ENCODE data around the gene SENP1.

The SENP1 gene

GRCh38 chr12:48105867-48106680 is at the start of gene SENP1:
Gene SENP1, minus strand, starts transcription at chr12:48106079. Its CDS starts 4,607 bp downstream, at chr12:48101472.
- H4K20me1 ChIP-seq (ENCODE audit: insufficient read depth) = no peaks in the 10 kb centered on the region
- H3K4me3 ChIP-seq (IDR thresholded peaks at IDR 0.05; ENCODE audit: insufficient read depth, low read depth, low read length) = no peak within 1 kb of the TSS
- H3K27me3 ChIP-seq (ENCODE audit: insufficient read depth, low read depth) = no peaks in the 10 kb centered on the region
- peak within 1 kb of the TSS; percentile 77 for H2AFZ ChIP-seq (ENCODE audit: low read depth)
- H3K36me3 ChIP-seq (ENCODE audit: insufficient read depth) = no peaks in the 10 kb centered on the region
- peak within 1 kb of the TSS; percentile 95 for H3K9ac ChIP-seq
- TF ChIP-seq, protein P1, sequence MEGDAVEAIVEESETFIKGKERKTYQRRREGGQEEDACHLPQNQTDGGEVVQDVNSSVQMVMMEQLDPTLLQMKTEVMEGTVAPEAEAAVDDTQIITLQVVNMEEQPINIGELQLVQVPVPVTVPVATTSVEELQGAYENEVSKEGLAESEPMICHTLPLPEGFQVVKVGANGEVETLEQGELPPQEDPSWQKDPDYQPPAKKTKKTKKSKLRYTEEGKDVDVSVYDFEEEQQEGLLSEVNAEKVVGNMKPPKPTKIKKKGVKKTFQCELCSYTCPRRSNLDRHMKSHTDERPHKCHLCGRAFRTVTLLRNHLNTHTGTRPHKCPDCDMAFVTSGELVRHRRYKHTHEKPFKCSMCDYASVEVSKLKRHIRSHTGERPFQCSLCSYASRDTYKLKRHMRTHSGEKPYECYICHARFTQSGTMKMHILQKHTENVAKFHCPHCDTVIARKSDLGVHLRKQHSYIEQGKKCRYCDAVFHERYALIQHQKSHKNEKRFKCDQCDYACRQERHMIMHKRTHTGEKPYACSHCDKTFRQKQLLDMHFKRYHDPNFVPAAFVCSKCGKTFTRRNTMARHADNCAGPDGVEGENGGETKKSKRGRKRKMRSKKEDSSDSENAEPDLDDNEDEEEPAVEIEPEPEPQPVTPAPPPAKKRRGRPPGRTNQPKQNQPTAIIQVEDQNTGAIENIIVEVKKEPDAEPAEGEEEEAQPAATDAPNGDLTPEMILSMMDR (conservative IDR thresholded peaks at IDR 0.05; ENCODE audit: low read depth, low read length) = no peak
- peak within 1 kb of the TSS; percentile 98 for H3K27ac ChIP-seq
- peak within 1 kb of the TSS; percentile 90 for H3K4me2 ChIP-seq
- peaks cover 42% of the 10 kb centered on the region for H3K4me1 ChIP-seq (ENCODE audit: low read depth, poor library complexity, severe bottlenecking)
- H3K79me2 ChIP-seq (ENCODE audit: insufficient read depth, low read depth) = peaks cover 42% of the 10 kb centered on the region

- Histone ChIP-seq H3K9ac (no peak overlapping the region), H3K4me3 (IDR thresholded peaks at IDR 0.05; ENCODE audit: insufficient read depth, low read depth, low read length) (no peak overlapping the region), H3K4me1 (ENCODE audit: low read depth, poor library complexity, severe bottlenecking) (peaks cover 55% of the 10 kb centered on the region), H3K4me2 (peak overlapping the region; percentile 30; the same call in 1 of the 2 replicates), H3K79me2 (ENCODE audit: insufficient read depth, low read depth) (peaks cover 30% of the 10 kb centered on the region), H3K27ac (peak overlapping the region; percentile 71), H3K27me3 (ENCODE audit: insufficient read depth, low read depth) (no peaks in the 10 kb centered on the region), H3K36me3 (ENCODE audit: insufficient read depth) (peaks cover 10% of the 10 kb centered on the region; the same call in 1 of the 2 replicates), H4K20me1 (ENCODE audit: insufficient read depth) (no peaks in the 10 kb centered on the region), H2AFZ (ENCODE audit: low read depth) (no peak overlapping the region)
- TF ChIP-seq, protein P1 (conservative IDR thresholded peaks at IDR 0.05; ENCODE audit: low read depth, low read length) = no peak
Measured at GRCh38 chr12:48151103-48151771, 45.4 kb upstream of the SENP1 start.

GRCh38 chr12:48145981-48146380 is 40.1 kb upstream of the SENP1 start:
- H4K20me1 ChIP-seq (ENCODE audit: insufficient read depth) = no peaks in the 10 kb centered on the region
- TF ChIP-seq, protein P1 (conservative IDR thresholded peaks at IDR 0.05; ENCODE audit: low read depth, low read length) = no peak
- H3K79me2 ChIP-seq (ENCODE audit: insufficient read depth, low read depth) = no peaks in the 10 kb centered on the region
- no peak overlapping the region for H3K27ac ChIP-seq
- peaks cover 4% of the 10 kb centered on the region; the same call in 1 of the 2 replicates for H3K36me3 ChIP-seq (ENCODE audit: insufficient read depth)
- no peak overlapping the region for H3K9ac ChIP-seq
- H3K4me2 ChIP-seq = no peak overlapping the region
- no peaks in the 10 kb centered on the region for H3K27me3 ChIP-seq (ENCODE audit: insufficient read depth, low read depth)
- H2AFZ ChIP-seq (ENCODE audit: low read depth) = no peak overlapping the region
- no peak overlapping the region for H3K4me3 ChIP-seq (IDR thresholded peaks at IDR 0.05; ENCODE audit: insufficient read depth, low read depth, low read length)
- H3K4me1 ChIP-seq (ENCODE audit: low read depth, poor library complexity, severe bottlenecking) = peaks cover 6% of the 10 kb centered on the region

- peaks cover 7% of the 10 kb centered on the region; the same call in 1 of the 2 replicates for H3K36me3 ChIP-seq (ENCODE audit: insufficient read depth)
Measured at GRCh38 chr12:48143898-48144297, 38.0 kb upstream of the SENP1 start.

More at GRCh38 chr12:48143898-48144297, 38.0 kb upstream of the SENP1 start:
- H3K27me3 ChIP-seq (ENCODE audit: insufficient read depth, low read depth) = no peaks in the 10 kb centered on the region
- H3K79me2 ChIP-seq (ENCODE audit: insufficient read depth, low read depth) = no peaks in the 10 kb centered on the region
- H4K20me1 ChIP-seq (ENCODE audit: insufficient read depth) = no peaks in the 10 kb centered on the region
- H3K4me1 ChIP-seq (ENCODE audit: low read depth, poor library complexity, severe bottlenecking) = no peaks in the 10 kb centered on the region
- H2AFZ ChIP-seq (ENCODE audit: low read depth) = no peak overlapping the region
- H3K9ac ChIP-seq = no peak overlapping the region
- no peak overlapping the region for H3K4me2 ChIP-seq
- TF ChIP-seq, protein P1 (conservative IDR thresholded peaks at IDR 0.05; ENCODE audit: low read depth, low read length) = no peak
- no peak overlapping the region for H3K4me3 ChIP-seq (IDR thresholded peaks at IDR 0.05; ENCODE audit: insufficient read depth, low read depth, low read length)
- no peak overlapping the region for H3K27ac ChIP-seq
